OCI-LY1 (cell line): ENCODE data around the gene MIA3.

Experiments
- H2AFZ ChIP-seq: fragments of 200-600 bp; sonication (generic), shearing (Covaris generic); 2 replicates; pipeline ENCODE4 v1.6.0; 2014; ENCODE audit warnings: antibody characterized with exemption, mild to moderate bottlenecking, low read length
- H3F3A ChIP-seq: fragments of 200-600 bp; sonication (generic), shearing (Covaris generic); 2 replicates; pipeline ENCODE4 v1.6.0; 2014; ENCODE audit warnings: mild to moderate bottlenecking, antibody characterized with exemption, low read length, moderate library complexity; ENCODE audit not compliant: insufficient read depth
- H3K27ac ChIP-seq: fragments of 200-600 bp; sonication (generic); 2 replicates; pipeline ENCODE4 v1.5.1; 2014; ENCODE audit warnings: low read length, mixed run types, mild to moderate bottlenecking, low read depth; ENCODE audit not compliant: poor library complexity, severe bottlenecking
- H3K27me3 ChIP-seq: fragments of 200-600 bp; sonication (generic); 2 replicates; pipeline ENCODE4 v1.6.0; 2014; ENCODE audit warnings: antibody characterized with exemption, mild to moderate bottlenecking, low read length, moderate library complexity; ENCODE audit not compliant: insufficient read depth
- H3K36me3 ChIP-seq: fragments of 200-600 bp; sonication (generic); 2 replicates; pipeline ENCODE4 v1.6.1; 2014; ENCODE audit warnings: mild to moderate bottlenecking, antibody characterized with exemption, low read length, moderate library complexity, mixed read lengths; ENCODE audit not compliant: insufficient read depth
- H3K4me1 ChIP-seq: fragments of 200-600 bp; sonication (generic); 2 replicates; pipeline ENCODE4 v1.5.1; 2014; ENCODE audit warnings: mild to moderate bottlenecking, low read length, moderate library complexity; ENCODE audit not compliant: insufficient read depth, severe bottlenecking
- H3K4me2 ChIP-seq: fragments of 200-600 bp; sonication (generic), shearing (Covaris generic); 2 replicates; pipeline ENCODE4 v1.6.1; 2014; ENCODE audit warnings: low read length
- H3K4me3 ChIP-seq: fragments of 200-600 bp; sonication (generic); 2 replicates; pipeline ENCODE4 v1.5.1; 2014; ENCODE audit warnings: low read length, low read depth, mild to moderate bottlenecking, mixed read lengths; ENCODE audit not compliant: poor library complexity, severe bottlenecking
- H3K79me2 ChIP-seq: fragments of 200-600 bp; shearing (Covaris generic); 2 replicates; pipeline ENCODE4 v1.6.1; 2016; ENCODE audit warnings: mixed run types, low read length, mixed read lengths; ENCODE audit not compliant: insufficient read depth
- H3K9ac ChIP-seq: fragments of 200-600 bp; sonication (generic), shearing (Covaris generic); 2 replicates; pipeline ENCODE4 v1.6.1; 2014; ENCODE audit warnings: mild to moderate bottlenecking, low read length, mixed read lengths
- H3K9me2 ChIP-seq: fragments of 200-600 bp; sonication (generic), shearing (Covaris generic); 2 replicates; pipeline ENCODE4 v1.6.1; 2014; ENCODE audit warnings: low read depth, mild to moderate bottlenecking, low read length, mixed read lengths
- H3K9me3 ChIP-seq: fragments of 200-600 bp; shearing (Covaris generic); 2 replicates; pipeline ENCODE4 v1.6.1; 2014; ENCODE audit warnings: low read length, mixed read lengths
- H4K20me1 ChIP-seq: fragments of 200-600 bp; sonication (generic), shearing (Covaris generic); 2 replicates; pipeline ENCODE4 v1.6.0; 2016; ENCODE audit warnings: mild to moderate bottlenecking, low read length; ENCODE audit not compliant: insufficient read depth
- CTCF ChIP-seq: fragments of 200-600 bp; sonication (generic), shearing (Covaris generic); IDR thresholded peaks from 2 replicates; pipeline ENCODE4 v1.5.1; 2017; ENCODE audit warnings: mild to moderate bottlenecking, antibody characterized with exemption, low read length, moderate library complexity, mixed read lengths
- EZH2 ChIP-seq: fragments of 200-600 bp; sonication (generic), shearing (Covaris generic); IDR thresholded peaks from 2 replicates; pipeline ENCODE4 v1.8.0; 2017; ENCODE audit warnings: borderline replicate concordance, mixed run types, mild to moderate bottlenecking, antibody characterized with exemption, low read length, moderate library complexity, mixed read lengths

The MIA3 gene

GRCh38 chr1:222618001-222618879 lies at the start of gene MIA3:
TSS of gene MIA3 (plus strand) at chr1:222618097. CDS start at chr1:222618111, 14 bp downstream.
- Histone ChIP-seq H3K27ac (no peak within 1 kb of the TSS), H3K4me3 (peak within 1 kb of the TSS; percentile 98), H3F3A (no peaks in the 10 kb centered on the region), H3K79me2 (no peaks in the 10 kb centered on the region), H3K4me2 (peak within 1 kb of the TSS; percentile 98), H3K9me3 (no peaks in the 10 kb centered on the region), H3K27me3 (no peaks in the 10 kb centered on the region; the same call in 1 of the 2 replicates), H3K9ac (peak within 1 kb of the TSS; percentile 89), H3K4me1 (peaks cover 18% of the 10 kb centered on the region), H3K36me3 (no peaks in the 10 kb centered on the region), H4K20me1 (no peaks in the 10 kb centered on the region), H3K9me2 (no peaks in the 10 kb centered on the region), H2AFZ (peak within 1 kb of the TSS; percentile 100)
- TF ChIP-seq CTCF = no peak
- no peak for TF ChIP-seq EZH2

- Histone ChIP-seq H3K4me2 (no peak overlapping the region), H3K27me3 (no peaks in the 10 kb centered on the region), H3K4me1 (no peaks in the 10 kb centered on the region), H3K9me2 (no peaks in the 10 kb centered on the region), H3K27ac (no peak overlapping the region), H3K9ac (no peak overlapping the region), H3K36me3 (peaks cover 91% of the 10 kb centered on the region), H4K20me1 (no peaks in the 10 kb centered on the region), H3F3A (no peaks in the 10 kb centered on the region), H2AFZ (no peak overlapping the region), H3K4me3 (no peak overlapping the region), H3K79me2 (no peaks in the 10 kb centered on the region), H3K9me3 (no peaks in the 10 kb centered on the region)
- no peak for TF ChIP-seq CTCF
- no peak for TF ChIP-seq EZH2
Measured at GRCh38 chr1:222570837-222571236, 47.1 kb upstream of the MIA3 start.

GRCh38 chr1:222579316-222579715 lies 38.6 kb upstream of the MIA3 start:
- H3K27me3 ChIP-seq = no peaks in the 10 kb centered on the region
- peaks cover 10% of the 10 kb centered on the region for H3K4me1 ChIP-seq
- no peaks in the 10 kb centered on the region for H3K79me2 ChIP-seq
- H3K36me3 ChIP-seq = peaks cover 90% of the 10 kb centered on the region
- no peak overlapping the region for H3K4me3 ChIP-seq
- H3K9me3 ChIP-seq = no peaks in the 10 kb centered on the region
- no peak for TF ChIP-seq CTCF
- TF ChIP-seq EZH2 = no peak
- no peaks in the 10 kb centered on the region for H3K9me2 ChIP-seq
- H3K9ac ChIP-seq = no peak overlapping the region
- H4K20me1 ChIP-seq = no peaks in the 10 kb centered on the region
- no peaks in the 10 kb centered on the region for H3F3A ChIP-seq
- no peak overlapping the region for H3K4me2 ChIP-seq
- H3K27ac ChIP-seq = no peak overlapping the region
- no peak overlapping the region for H2AFZ ChIP-seq
